Keratinocyte (primary cell): ENCODE data around the gene SLC29A1. TPM values are rescaled to one million over a fixed set of nuclear protein-coding genes. Genes with fewer than 3 reads are reported as not detected.
A peak's percentile ranks its signal among the peaks of the same experiment; 100 is the strongest.

Experiments
- DNase-seq: peaks from one replicate; pipeline ENCODE4 v3.0.0-alpha.2; 2011; ENCODE audit warnings: low read depth, missing footprints, low spot score
- FAIRE-seq: peaks from 2 replicates; lab custom pipeline; 2011; peaks lifted over from hg19 to GRCh38; lab: Jason Lieb, UNC
- H2AFZ ChIP-seq: 2 replicates; pipeline ENCODE4 v1.6.0; 2012; ENCODE audit warnings: low read length, control low read depth, inconsistent platforms; ENCODE audit not compliant: control insufficient read depth
- H3K27ac ChIP-seq: 2 replicates; pipeline ENCODE4 v1.5.1; 2011; ENCODE audit warnings: low read length; ENCODE audit not compliant: control insufficient read depth, insufficient read depth
- H3K27me3 ChIP-seq: 3 replicates; pipeline ENCODE4 v1.6.0; 2011; ENCODE audit warnings: low read length; ENCODE audit not compliant: control insufficient read depth, insufficient read depth; ENCODE audit errors: extremely low read depth
- H3K36me3 ChIP-seq, 2 experiments: 2 replicates in 1 of 2; 3 replicates in 1 of 2; pipeline ENCODE4 v1.5.1; 2011; ENCODE audit warnings: low read length in 2 of 2, mild to moderate bottlenecking in 1 of 2; ENCODE audit not compliant: control insufficient read depth in 2 of 2, insufficient read depth in 2 of 2; ENCODE audit errors: extremely low read depth in 1 of 2
- H3K4me1 ChIP-seq: 3 replicates; pipeline ENCODE4 v1.5.1; 2011; ENCODE audit warnings: low read length; ENCODE audit not compliant: control insufficient read depth, insufficient read depth; ENCODE audit errors: extremely low read depth
- H3K4me2 ChIP-seq: 3 replicates; pipeline ENCODE4 v1.6.0; 2011; ENCODE audit warnings: low read depth, low read length; ENCODE audit not compliant: control insufficient read depth, insufficient read depth; ENCODE audit errors: extremely low read depth
- H3K4me3 ChIP-seq, 3 experiments: fragments of 200-600 bp in 1 of 3; sonication (generic) in 1 of 3; 2 replicates in 2 of 3; 3 replicates in 1 of 3; pipeline ENCODE4 v1.5.1; 2011 to 2016; ENCODE audit warnings: low read length in 3 of 3, mild to moderate bottlenecking in 3 of 3, control low read depth in 2 of 3, inconsistent platforms in 1 of 3, low read depth in 1 of 3, mixed read lengths in 1 of 3, mixed run types in 1 of 3, moderate library complexity in 1 of 3; ENCODE audit not compliant: control insufficient read depth in 2 of 3, insufficient read depth in 2 of 3; ENCODE audit errors: extremely low read depth in 1 of 3
- H3K79me2 ChIP-seq: 2 replicates; pipeline ENCODE4 v1.6.0; 2012; ENCODE audit warnings: low read length; ENCODE audit not compliant: control insufficient read depth, insufficient read depth
- H3K9ac ChIP-seq: 3 replicates; pipeline ENCODE4 v1.6.0; 2011; ENCODE audit warnings: low read length; ENCODE audit not compliant: control insufficient read depth, insufficient read depth; ENCODE audit errors: extremely low read depth
- H3K9me1 ChIP-seq: 3 replicates; pipeline ENCODE4 v1.6.0; 2011; ENCODE audit warnings: low read length; ENCODE audit not compliant: control insufficient read depth, insufficient read depth; ENCODE audit errors: extremely low read depth
- H3K9me3 ChIP-seq: 2 replicates; pipeline ENCODE4 v1.5.1; 2012; ENCODE audit warnings: low read depth, low read length; ENCODE audit not compliant: control insufficient read depth
- H4K20me1 ChIP-seq: 3 replicates; pipeline ENCODE4 v1.6.0; 2011; ENCODE audit warnings: low read length; ENCODE audit not compliant: control insufficient read depth, insufficient read depth; ENCODE audit errors: extremely low read depth
- CTCF ChIP-seq, 3 experiments: IDR thresholded peaks in 1 of 3; conservative IDR thresholded peaks in 1 of 3; optimal IDR thresholded peaks in 1 of 3; 2 replicates in 2 of 3; 3 replicates in 1 of 3; pipeline versions ENCODE3 to v1.5.1; 2011; ENCODE audit warnings: low read length in 3 of 3, mild to moderate bottlenecking in 3 of 3, moderate library complexity in 2 of 3, control low read depth in 1 of 3, inconsistent platforms in 1 of 3; ENCODE audit not compliant: insufficient read depth in 2 of 3; ENCODE audit errors: extremely low read depth in 1 of 3
- EZH2 ChIP-seq: IDR thresholded peaks from one replicate; pipeline ENCODE4 v1.6.1; 2012; ENCODE audit warnings: inconsistent platforms, mild to moderate bottlenecking, low read length, moderate library complexity
- dilution Hi-C: fragments of 300-500 bp; cut with MboI; formaldehyde crosslinking; loops from one replicate; pipeline ENCODE4 v1.7.0; 2020; ENCODE audit warnings: low sequenced_read_pairs; ENCODE audit not compliant: extremely low pct_ligation_motif_present
- polyA plus RNA-seq, 5 experiments: library from polyadenylated mRNA; depleted of rRNA in 3 of 5; stranded (reverse) in 3 of 5; stranded (forward) in 1 of 5; unstranded in 1 of 5; fragments of >200 nt; gene quantifications; 1 replicate in 1 of 5; 2 replicates in 3 of 5; 3 replicates in 1 of 5; pipeline versions ENCODE4 v1.2.1 to v1.2.3, GENCODE V29; 2011 to 2012; ENCODE audit warnings: missing spikeins in 2 of 5, low read depth in 1 of 5, low replicate concordance in 1 of 5

Gene SLC29A1
- polyA plus RNA-seq, 1 donor (not counting 4 experiments of a cell fraction or from before 2014, with no cell fraction given): 51.0 TPM

DNA sequence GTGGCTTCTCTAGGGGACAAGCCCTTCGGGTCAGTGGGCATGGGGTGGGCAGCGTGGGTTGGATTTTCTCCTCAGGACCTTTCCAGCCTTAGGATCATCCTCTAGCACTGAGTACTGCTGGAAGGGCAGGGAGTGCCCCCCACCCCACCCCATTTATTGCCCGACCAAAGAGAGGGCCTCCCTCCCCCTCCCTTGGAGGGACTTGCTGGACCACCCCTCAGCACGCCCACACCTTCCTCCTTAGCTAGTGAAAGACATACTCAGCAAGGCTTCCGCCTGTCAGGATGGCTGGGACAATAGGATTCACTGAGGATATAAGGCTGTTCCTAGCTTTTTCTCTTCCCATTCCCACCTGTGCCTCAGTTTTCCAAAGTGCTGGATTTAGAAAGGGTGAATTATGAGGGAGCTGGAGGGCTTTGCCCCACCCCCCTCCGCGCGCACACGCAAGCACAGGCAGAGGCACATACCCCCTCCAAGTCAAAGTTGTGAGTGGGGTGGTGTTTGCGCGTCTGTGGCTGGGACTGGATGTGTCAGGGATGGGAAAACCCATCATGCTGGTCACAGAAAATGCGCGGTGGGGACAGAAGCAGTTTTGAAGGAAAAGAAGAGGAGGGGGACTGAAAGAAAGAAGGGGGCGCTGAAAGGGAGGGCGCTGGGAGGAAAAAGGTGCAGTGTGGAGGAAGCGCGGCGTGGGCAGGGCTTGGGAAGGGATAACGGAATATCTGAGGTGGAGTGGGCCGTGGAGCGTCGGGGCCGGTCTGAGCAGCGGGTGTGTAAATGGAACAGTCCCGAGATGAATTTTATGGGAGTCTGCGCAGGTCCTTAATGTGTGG lies 693 bp upstream of the SLC29A1 start:
- Histone ChIP-seq H3K4me3 (peak overlapping the region; percentile 38 to 82 (median 60)), H3K27me3 (no peaks in the 10 kb centered on the region), H3K36me3 (peaks cover 0 to 7% of the 10 kb centered on the region in 2 experiments), H3K4me2 (peak overlapping the region; percentile 76), H3K4me1 (peaks cover 47% of the 10 kb centered on the region), H3K9ac (no peak overlapping the region), H2AFZ (peak overlapping the region; percentile 88), H3K9me3 (no peaks in the 10 kb centered on the region), H3K79me2 (peaks cover 22% of the 10 kb centered on the region), H3K27ac (no peak overlapping the region), H3K9me1 (no peaks in the 10 kb centered on the region), H4K20me1 (no peaks in the 10 kb centered on the region)
- dilution Hi-C loops: no loop called here
- no peak for TF ChIP-seq CTCF (optimal IDR thresholded peaks at IDR 0.05 in 1 of 3, IDR thresholded peaks at IDR 0.05 in 1 of 3, conservative IDR thresholded peaks at IDR 0.05 in 1 of 3; ENCODE audit: extremely low read depth in 1 of 3, insufficient read depth in 2 of 3, low read length in 3 of 3)
- TF ChIP-seq EZH2: no peak
- FAIRE-seq (no peak), DNase-seq (no peak)

DNA sequence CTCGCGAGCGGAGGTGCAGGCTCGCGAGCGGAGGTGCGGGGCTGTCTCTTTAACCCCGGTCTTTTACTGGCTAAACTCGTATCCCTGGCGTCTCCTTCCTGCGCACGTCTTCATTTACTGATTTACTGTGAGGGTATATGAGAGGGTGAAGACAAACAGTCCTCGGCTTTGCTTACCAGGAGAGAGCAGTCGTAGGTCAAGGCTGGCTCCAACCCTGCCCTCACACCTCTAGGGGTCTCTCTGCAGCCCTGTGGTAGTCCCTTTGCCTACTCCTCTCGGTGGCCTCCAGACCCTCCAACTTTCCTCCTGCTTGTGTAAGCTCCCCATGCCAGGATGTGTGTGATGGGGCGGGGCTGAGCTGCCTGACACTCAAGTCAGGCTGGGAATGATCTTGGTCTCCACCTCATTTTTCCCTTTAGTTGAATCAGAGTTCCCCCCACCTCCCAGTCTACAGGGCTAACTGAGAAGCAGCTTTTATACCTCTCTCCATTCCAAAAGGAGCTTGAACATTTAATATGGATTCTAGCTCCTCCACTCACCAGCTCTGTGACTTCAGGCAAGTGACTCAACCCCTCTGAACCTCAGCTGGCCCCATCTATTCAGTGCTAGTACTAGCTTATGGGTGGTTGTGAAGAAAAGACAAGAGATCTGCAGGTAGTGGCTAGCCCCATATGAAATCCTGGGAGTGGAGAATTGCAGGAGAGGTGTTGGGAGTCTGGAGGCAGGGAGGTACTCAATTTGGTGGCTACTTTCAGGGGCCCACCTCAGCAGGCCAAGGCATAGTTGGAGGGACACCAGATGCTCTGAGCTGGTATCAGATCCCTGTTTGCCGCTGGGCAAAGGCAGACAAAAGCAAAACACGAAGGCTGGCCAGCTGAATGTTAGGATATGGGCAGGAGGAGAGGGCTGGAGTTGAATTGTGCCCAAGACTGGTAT lies 902 bp downstream of the SLC29A1 start:
- Histone ChIP-seq H3K9me1 (no peaks in the 10 kb centered on the region), H4K20me1 (no peaks in the 10 kb centered on the region), H3K4me1 (peaks cover 46% of the 10 kb centered on the region), H3K79me2 (peaks cover 22% of the 10 kb centered on the region), H3K9me3 (no peaks in the 10 kb centered on the region), H3K27ac (peak overlapping the region; percentile 13), H2AFZ (peak overlapping the region; percentile 79), H3K27me3 (no peaks in the 10 kb centered on the region), H3K4me3 (peak overlapping the region; percentile 60 to 88 (median 82)), H3K4me2 (peak overlapping the region; percentile 89), H3K36me3 (peaks cover 9% of the 10 kb centered on the region in 2 experiments), H3K9ac (peak overlapping the region; percentile 58)
- TF ChIP-seq CTCF (optimal IDR thresholded peaks at IDR 0.05 in 1 of 3, IDR thresholded peaks at IDR 0.05 in 1 of 3, conservative IDR thresholded peaks at IDR 0.05 in 1 of 3; ENCODE audit: extremely low read depth in 1 of 3, insufficient read depth in 2 of 3, low read length in 3 of 3): no peak
- TF ChIP-seq EZH2: no peak
- FAIRE-seq (no peak), DNase-seq (no peak)
- dilution Hi-C loops: no loop called here
